Tibial nerve (tissue), 4 donors: Measurements from ENCODE around the gene CD58.

Experiments used
- EP300 ChIP-seq, 2 donors: sonication (generic); formaldehyde crosslinking; IDR thresholded peaks; one replicate each; pipeline ENCODE4 v1.6.1; 2017; ENCODE audit warnings: antibody characterized with exemption in 2 of 2, mild to moderate bottlenecking in 1 of 2
- POLR2A ChIP-seq, 2 donors: fragments of 450-650 bp; IDR thresholded peaks; one replicate each; pipeline ENCODE4 v1.6.1; 2017; ENCODE audit warnings: antibody characterized with exemption in 2 of 2, mild to moderate bottlenecking in 2 of 2, moderate library complexity in 2 of 2
- TF ChIP-seq, protein P1 (sequence below), 5 experiments: fragments of 200-600 bp in 3 of 5; fragments of 450-650 bp in 2 of 5; sonication (generic) in 3 of 5; IDR thresholded peaks; one replicate each; pipeline ENCODE4 v1.5.1; 2016 to 2019; ENCODE audit warnings: antibody characterized with exemption in 5 of 5, mild to moderate bottlenecking in 3 of 5, moderate library complexity in 2 of 5

DNA sequence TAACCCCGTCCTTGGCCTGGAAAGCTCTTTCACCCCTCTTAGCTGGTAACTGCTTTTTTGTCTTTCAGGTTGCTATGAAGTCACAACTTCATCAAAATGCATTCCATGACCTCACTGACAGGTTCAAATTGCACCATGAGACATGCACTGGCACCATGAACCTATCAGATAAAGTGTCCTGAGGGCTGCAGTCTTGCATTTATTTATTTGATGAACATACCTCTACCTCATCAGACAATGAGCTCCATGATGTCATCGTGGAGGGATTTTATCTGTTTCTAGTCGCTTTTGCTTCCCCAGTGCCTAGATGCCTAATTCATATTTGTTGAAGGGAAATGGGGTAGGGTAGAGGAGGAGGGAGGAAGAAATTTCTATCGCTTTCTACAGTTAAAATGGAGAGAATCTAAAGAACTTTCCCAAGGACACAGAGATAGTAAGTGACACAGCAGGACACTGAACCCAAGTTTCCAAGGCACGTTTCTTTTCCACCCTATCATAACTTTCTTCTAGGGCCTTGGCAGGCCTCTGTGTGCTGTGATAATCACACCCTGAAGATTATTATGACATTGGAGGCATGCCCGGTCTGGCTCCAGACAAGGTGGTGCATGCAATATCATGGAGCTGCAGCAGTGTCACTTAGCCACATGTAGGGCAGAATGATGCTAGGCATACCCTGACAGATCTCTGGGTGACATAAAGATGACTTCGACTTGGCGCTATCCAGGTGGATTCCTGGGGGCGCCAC, 69.5 kb downstream of the CD58 start:
- TF ChIP-seq EP300 (IDR thresholded peaks at IDR 0.05) (no peak), POLR2A (IDR thresholded peaks at IDR 0.05) (no peak)
- TF ChIP-seq, protein P1, sequence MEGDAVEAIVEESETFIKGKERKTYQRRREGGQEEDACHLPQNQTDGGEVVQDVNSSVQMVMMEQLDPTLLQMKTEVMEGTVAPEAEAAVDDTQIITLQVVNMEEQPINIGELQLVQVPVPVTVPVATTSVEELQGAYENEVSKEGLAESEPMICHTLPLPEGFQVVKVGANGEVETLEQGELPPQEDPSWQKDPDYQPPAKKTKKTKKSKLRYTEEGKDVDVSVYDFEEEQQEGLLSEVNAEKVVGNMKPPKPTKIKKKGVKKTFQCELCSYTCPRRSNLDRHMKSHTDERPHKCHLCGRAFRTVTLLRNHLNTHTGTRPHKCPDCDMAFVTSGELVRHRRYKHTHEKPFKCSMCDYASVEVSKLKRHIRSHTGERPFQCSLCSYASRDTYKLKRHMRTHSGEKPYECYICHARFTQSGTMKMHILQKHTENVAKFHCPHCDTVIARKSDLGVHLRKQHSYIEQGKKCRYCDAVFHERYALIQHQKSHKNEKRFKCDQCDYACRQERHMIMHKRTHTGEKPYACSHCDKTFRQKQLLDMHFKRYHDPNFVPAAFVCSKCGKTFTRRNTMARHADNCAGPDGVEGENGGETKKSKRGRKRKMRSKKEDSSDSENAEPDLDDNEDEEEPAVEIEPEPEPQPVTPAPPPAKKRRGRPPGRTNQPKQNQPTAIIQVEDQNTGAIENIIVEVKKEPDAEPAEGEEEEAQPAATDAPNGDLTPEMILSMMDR (IDR thresholded peaks at IDR 0.05) = no peak
